LNCAP (cell line): ENCODE measurements around the gene DUSP1.

ENCODE experiments used
- TF ChIP-seq, protein P1 (sequence below): fragments of 450-650 bp; IDR thresholded peaks from 2 replicates; pipeline ENCODE4 v1.5.1; 2017; ENCODE audit warnings: mild to moderate bottlenecking

The DUSP1 gene

DNA sequence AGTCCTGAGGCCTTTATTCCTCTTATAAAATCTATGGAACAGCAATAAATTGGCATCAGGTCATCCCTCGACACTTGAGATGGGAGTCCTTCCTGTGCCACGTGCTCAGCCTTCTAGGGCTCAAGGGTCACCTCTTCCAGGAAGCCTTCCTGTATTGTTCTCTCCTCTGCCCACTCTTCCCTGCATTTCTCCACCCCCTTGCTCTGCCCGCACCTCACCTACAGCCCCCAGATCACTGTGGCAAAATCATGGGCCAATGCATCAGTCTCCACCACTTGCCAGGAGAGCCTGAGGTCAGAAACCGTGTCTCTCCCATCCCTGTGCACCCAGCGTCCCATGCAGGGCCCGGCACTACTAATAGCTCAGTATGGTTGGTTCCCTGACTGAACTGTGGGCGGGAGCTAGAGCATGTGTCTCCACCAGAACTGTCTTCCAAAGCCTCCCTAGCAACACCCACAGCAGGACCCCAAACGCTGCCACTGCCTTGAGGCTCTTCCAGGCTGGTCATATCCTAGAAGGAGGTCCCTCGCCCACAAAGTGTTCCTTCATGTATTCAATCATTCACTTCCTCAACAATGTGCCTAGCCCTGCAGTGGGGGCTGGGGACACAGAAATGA, 13.5 kb downstream of the DUSP1 start:
- TF ChIP-seq, protein P1, sequence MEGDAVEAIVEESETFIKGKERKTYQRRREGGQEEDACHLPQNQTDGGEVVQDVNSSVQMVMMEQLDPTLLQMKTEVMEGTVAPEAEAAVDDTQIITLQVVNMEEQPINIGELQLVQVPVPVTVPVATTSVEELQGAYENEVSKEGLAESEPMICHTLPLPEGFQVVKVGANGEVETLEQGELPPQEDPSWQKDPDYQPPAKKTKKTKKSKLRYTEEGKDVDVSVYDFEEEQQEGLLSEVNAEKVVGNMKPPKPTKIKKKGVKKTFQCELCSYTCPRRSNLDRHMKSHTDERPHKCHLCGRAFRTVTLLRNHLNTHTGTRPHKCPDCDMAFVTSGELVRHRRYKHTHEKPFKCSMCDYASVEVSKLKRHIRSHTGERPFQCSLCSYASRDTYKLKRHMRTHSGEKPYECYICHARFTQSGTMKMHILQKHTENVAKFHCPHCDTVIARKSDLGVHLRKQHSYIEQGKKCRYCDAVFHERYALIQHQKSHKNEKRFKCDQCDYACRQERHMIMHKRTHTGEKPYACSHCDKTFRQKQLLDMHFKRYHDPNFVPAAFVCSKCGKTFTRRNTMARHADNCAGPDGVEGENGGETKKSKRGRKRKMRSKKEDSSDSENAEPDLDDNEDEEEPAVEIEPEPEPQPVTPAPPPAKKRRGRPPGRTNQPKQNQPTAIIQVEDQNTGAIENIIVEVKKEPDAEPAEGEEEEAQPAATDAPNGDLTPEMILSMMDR: no peak

DNA sequence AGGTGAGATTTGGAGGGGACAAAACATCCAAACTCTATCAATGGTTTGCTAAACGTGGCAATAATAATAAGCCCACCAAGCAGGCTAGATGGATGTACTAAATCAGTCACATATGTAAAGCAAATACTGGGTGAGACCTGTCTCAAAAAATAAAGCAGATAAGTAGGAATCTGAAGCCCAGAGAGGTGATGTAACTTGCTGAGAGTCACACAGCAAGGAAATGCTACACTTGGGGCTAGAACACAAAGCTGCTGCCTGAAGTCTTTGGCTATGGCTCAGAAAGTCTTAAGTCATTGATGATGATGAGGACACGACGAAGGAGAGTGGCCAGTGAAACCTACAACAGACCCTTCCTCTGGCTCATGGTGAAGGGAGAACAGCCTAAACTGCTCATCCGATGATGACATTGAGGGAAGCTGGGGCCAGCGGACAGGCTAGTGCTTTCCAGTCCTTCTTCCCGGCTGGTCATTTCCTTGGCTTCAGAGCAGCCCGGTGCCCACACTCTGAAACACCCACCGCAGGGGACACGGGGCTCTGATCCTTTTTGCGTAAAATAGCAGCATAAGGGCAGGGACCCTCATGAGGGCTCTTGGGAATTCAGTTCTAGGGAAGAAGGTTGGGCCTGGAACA, 14.1 kb downstream of the DUSP1 start:
- TF ChIP-seq, protein P1: no peak

DNA sequence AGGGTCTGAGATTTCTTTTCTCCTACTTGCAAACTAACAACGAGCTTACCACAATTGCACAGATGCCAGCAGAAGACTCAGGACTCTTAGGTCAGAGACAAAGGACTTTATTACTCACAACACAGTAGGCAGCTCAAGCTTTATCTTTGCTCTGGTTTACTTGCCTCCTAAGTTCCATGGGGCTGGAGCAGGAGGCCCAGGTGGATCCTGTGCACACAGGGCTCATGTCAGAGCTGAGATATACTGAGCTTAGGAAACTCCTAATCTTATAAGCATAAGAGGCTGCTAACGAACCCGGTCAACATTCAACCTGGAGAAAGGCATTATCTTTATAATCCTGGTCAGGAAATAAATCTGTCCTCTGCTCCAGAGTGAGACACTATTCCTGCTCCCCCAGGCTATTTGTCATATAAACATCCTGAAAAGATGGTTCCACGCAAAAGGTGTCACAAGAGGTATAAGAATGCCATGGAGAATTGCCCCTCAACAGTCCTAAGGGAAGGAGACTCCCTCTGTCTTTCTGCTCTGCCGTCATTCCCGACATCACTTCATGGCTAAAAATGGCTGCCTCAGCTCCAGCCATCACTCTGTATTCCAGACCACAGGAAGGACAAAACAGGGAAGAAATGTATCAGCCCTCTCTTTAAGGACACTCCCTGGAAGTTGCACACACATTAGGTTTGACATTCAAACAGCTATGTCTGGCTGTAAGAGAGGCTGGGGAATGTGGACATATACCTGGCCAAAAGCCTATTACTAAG, 16.2 kb downstream of the DUSP1 start:
- TF ChIP-seq, protein P1: no peak

DNA sequence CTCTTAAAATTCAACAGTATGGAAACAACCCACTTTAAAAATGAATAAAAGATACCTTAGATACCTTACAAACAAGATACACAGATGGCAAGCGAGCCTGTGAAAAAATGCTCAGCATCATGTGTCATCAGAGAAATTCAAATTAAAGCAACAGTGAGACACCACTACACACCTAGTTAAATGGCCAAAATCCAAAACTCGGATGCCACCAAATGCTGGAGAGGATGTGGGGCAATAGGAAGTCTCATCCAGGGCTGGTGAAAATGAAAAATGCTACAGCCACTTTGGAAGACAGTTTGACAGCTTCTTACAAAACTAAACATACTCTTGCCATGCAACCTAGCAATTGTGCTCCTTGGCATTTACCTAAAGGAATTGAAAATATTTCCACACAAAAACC, 17.9 kb downstream of the DUSP1 start:
- TF ChIP-seq, protein P1: no peak

DNA sequence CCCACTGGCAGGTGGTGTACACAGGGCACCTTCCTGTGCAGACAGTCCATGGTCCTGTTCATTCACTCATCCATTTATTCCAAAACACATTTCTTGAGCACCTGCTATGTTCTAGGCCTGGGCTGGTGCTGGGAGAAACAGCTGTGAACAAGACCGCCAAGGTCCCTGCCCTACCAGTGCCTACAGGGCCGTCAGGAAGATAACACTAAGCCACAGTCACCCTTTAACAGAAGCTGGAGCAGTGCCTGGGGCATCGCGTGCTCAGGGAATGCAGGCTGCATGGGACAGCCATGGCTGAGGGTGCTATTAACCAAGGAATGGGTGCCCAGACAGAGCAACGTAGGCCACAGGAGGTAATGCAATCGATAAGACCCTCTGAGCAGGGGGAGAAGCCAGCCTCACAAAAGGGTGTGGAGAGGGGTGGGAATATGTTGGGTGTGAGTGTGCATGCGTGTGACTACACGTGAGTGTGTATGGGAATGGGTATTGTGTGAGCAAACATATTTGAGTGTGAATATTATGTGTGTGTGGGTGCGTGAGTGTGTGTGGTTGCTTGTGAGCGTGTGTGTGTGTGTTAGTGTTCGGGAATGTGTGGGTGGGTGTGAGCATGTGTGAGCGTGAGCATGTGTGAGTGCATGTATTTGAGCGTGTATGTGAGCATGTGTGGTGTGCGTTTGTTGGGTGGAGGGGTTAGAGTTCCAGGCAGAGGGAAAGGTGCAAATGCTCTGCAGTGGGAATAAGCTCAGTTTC, 19.1 kb downstream of the DUSP1 start:
- TF ChIP-seq, protein P1: no peak

DNA sequence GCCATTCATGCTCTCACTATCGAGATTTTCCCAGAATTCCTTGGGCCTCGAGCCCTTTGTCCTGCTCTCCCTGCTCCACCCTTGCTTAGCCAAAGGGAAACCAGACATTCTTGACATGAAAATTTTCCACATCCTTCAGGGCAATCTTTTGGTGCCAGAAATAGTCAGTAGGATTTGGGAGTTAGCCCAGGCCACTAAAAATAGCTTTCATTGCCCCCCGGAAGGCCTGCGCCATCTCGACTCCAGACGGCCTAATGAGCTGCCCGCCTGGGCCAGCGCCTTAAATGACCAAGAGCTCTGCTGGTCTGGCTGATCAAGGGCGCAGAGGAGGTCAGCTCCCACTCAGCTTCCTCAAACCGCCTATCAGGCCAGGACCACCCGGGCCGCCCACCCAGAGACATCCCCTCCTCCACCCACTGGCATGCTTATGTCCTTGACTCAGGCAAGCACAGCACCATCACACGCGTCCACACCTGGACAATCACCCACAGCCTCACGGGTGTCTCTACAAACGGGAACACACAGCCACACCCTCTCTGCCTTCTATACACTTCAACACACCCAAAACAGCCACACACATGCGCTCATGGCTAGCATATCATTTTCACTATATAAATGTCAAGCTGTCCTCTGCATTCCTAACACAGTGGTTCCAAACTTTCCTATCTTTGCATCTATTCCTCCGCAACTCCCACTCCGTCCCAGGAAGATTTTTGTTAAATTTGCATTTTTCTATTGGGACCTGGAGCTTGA, 20.9 kb downstream of the DUSP1 start:
- TF ChIP-seq, protein P1: no peak

DNA sequence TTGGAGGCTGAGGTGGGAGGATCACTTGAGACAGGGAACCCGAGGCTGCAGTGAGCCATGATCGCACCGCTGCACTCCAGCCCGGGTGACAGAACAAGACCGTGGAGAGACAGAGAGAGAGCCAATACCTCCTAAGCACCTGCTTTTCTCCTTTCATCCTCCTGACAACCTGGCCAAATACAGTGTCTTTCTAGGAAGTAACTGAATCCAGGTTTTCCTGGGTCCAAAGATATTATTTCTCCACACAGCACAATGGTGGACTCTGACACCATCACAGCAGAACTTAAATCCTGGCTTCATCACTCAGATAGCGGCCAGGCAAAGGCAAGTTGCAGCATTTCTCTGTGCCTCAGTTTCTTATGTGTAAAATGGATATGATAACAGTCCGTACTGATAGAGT, 21.9 kb downstream of the DUSP1 start:
- TF ChIP-seq, protein P1: no peak
